ENCODE measurements around the gene KCP. TPM values are rescaled to one million over a fixed set of nuclear protein-coding genes. Genes with fewer than 3 reads are reported as not detected.

KCP gene
- polyA plus RNA-seq, 1 donor from 2014 or later, result 0.31 TPM

DNA sequence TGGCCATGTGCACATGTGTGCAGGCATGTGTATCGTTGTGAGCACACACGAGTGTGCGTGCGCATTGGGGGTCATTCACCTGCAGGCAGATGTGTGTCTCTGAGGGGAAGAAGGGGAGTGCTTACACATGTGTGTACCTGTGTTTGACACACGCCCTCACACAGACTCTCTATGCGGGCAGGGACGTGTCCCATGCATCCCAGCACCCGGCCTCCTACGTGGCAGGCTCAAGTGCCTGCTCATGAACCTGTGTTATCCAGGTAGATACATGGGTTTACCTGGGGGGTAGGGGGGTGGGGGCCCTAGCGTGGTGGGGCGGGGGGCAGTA lies 18.6 kb downstream of the KCP start:
- Histone ChIP-seq H3K4me2 (ENCODE audit: low read length) (no peak overlapping the region), H4K20me1 (ENCODE audit: insufficient read depth) (no peaks in the 10 kb centered on the region), H3F3A (ENCODE audit: insufficient read depth, low read length, poor library complexity, severe bottlenecking) (no peaks in the 10 kb centered on the region), H3K9ac (ENCODE audit: low read length) (no peak overlapping the region), H3K4me3 (ENCODE audit: low read length) (no peak overlapping the region), H3K27me3 (ENCODE audit: insufficient read depth, low read depth, low read length) (peaks cover 32% of the 10 kb centered on the region), H3K36me3 (ENCODE audit: insufficient read depth, low read length) (no peaks in the 10 kb centered on the region), H3K27ac (ENCODE audit: low read length) (no peak overlapping the region), H3K9me3 (ENCODE audit: low read length) (no peaks in the 10 kb centered on the region), H3K9me2 (ENCODE audit: insufficient read depth, low read length) (no peaks in the 10 kb centered on the region), H3K79me2 (replicated peaks; ENCODE audit: insufficient read depth, low read length) (no peaks in the 10 kb centered on the region), H2AFZ (ENCODE audit: low read depth, low read length) (no peak overlapping the region)
- TF ChIP-seq, protein P1, sequence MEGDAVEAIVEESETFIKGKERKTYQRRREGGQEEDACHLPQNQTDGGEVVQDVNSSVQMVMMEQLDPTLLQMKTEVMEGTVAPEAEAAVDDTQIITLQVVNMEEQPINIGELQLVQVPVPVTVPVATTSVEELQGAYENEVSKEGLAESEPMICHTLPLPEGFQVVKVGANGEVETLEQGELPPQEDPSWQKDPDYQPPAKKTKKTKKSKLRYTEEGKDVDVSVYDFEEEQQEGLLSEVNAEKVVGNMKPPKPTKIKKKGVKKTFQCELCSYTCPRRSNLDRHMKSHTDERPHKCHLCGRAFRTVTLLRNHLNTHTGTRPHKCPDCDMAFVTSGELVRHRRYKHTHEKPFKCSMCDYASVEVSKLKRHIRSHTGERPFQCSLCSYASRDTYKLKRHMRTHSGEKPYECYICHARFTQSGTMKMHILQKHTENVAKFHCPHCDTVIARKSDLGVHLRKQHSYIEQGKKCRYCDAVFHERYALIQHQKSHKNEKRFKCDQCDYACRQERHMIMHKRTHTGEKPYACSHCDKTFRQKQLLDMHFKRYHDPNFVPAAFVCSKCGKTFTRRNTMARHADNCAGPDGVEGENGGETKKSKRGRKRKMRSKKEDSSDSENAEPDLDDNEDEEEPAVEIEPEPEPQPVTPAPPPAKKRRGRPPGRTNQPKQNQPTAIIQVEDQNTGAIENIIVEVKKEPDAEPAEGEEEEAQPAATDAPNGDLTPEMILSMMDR (IDR thresholded peaks at IDR 0.05; ENCODE audit: poor library complexity, severe bottlenecking), result no peak
- TF ChIP-seq RAD21 (conservative IDR thresholded peaks at IDR 0.05), result no peak
- TF ChIP-seq, protein P2, sequence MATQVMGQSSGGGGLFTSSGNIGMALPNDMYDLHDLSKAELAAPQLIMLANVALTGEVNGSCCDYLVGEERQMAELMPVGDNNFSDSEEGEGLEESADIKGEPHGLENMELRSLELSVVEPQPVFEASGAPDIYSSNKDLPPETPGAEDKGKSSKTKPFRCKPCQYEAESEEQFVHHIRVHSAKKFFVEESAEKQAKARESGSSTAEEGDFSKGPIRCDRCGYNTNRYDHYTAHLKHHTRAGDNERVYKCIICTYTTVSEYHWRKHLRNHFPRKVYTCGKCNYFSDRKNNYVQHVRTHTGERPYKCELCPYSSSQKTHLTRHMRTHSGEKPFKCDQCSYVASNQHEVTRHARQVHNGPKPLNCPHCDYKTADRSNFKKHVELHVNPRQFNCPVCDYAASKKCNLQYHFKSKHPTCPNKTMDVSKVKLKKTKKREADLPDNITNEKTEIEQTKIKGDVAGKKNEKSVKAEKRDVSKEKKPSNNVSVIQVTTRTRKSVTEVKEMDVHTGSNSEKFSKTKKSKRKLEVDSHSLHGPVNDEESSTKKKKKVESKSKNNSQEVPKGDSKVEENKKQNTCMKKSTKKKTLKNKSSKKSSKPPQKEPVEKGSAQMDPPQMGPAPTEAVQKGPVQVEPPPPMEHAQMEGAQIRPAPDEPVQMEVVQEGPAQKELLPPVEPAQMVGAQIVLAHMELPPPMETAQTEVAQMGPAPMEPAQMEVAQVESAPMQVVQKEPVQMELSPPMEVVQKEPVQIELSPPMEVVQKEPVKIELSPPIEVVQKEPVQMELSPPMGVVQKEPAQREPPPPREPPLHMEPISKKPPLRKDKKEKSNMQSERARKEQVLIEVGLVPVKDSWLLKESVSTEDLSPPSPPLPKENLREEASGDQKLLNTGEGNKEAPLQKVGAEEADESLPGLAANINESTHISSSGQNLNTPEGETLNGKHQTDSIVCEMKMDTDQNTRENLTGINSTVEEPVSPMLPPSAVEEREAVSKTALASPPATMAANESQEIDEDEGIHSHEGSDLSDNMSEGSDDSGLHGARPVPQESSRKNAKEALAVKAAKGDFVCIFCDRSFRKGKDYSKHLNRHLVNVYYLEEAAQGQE (IDR thresholded peaks at IDR 0.05; ENCODE audit: borderline replicate concordance), result no peak
- no peak for TF ChIP-seq POLR2AphosphoS5 (IDR thresholded peaks at IDR 0.05)
- TF ChIP-seq EP300 (conservative IDR thresholded peaks at IDR 0.05; ENCODE audit: poor library complexity, severe bottlenecking), result no peak
- TF ChIP-seq MXI1 (conservative IDR thresholded peaks at IDR 0.05; ENCODE audit: poor library complexity, severe bottlenecking), result no peak
- no peak for TF ChIP-seq SMC3 (conservative IDR thresholded peaks at IDR 0.05; ENCODE audit: poor library complexity)
- no peak for TF ChIP-seq TAF1 (IDR thresholded peaks at IDR 0.05; ENCODE audit: low read depth)

DNA sequence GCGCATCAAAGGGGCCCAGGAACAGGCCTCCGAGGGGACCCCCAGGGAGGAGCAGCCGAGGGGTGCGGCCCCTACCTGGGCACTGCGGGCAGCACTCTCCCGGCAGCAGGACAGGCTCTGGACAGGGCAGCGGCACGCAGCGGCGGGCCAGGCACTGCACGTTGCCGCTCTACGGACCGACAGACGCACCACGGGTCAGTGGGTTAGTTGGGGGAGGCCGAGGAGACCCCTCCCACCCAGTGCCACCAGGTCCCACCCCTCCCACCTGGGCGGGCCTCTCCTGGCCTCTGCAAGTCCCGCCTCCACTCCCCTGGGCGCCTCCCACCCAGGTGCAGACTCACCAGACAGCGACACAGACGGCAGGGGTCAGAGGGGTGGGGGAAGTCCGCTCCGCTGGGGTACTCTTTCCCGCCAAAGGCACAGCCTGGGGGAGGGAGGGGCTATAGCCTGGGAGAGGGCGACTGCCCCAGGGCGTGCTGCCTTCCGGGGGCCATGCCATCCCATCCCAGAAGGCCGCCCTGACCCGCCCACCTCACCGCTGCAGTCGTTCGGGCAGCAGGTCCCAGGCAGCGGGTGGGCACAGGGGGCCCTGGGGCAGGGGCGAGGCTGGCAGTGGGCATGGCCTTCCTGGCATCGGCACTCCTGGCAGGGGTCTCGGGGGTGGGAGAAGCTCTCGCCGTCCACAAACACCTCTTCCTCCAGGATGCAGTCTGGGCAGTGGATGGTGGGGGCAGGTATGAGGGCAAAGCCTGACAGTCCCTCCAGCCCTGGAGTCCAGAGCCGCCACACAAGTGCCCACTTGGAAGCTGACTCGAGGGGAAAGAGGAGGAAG lies 19.2 kb downstream of the KCP start:
- H3K4me2 ChIP-seq (ENCODE audit: low read length), result no peak overlapping the region
- no peak overlapping the region for H2AFZ ChIP-seq (ENCODE audit: low read depth, low read length)

More for the DNA sequence above, 19.2 kb downstream of the KCP start:
- Histone ChIP-seq H3K4me3 (ENCODE audit: low read length) (no peak overlapping the region), H3K27me3 (ENCODE audit: insufficient read depth, low read depth, low read length) (peaks cover 32% of the 10 kb centered on the region), H3F3A (ENCODE audit: insufficient read depth, low read length, poor library complexity, severe bottlenecking) (no peaks in the 10 kb centered on the region), H3K9me2 (ENCODE audit: insufficient read depth, low read length) (no peaks in the 10 kb centered on the region), H3K36me3 (ENCODE audit: insufficient read depth, low read length) (no peaks in the 10 kb centered on the region), H4K20me1 (ENCODE audit: insufficient read depth) (no peaks in the 10 kb centered on the region), H3K9ac (ENCODE audit: low read length) (no peak overlapping the region), H3K9me3 (ENCODE audit: low read length) (no peaks in the 10 kb centered on the region), H3K79me2 (replicated peaks; ENCODE audit: insufficient read depth, low read length) (no peaks in the 10 kb centered on the region), H3K27ac (ENCODE audit: low read length) (no peak overlapping the region)
- TF ChIP-seq POLR2AphosphoS5 (IDR thresholded peaks at IDR 0.05), result no peak
- TF ChIP-seq, protein P1 (IDR thresholded peaks at IDR 0.05; ENCODE audit: poor library complexity, severe bottlenecking), result no peak
